ENCODE data around the gene SNX9.

Gene SNX9

DNA sequence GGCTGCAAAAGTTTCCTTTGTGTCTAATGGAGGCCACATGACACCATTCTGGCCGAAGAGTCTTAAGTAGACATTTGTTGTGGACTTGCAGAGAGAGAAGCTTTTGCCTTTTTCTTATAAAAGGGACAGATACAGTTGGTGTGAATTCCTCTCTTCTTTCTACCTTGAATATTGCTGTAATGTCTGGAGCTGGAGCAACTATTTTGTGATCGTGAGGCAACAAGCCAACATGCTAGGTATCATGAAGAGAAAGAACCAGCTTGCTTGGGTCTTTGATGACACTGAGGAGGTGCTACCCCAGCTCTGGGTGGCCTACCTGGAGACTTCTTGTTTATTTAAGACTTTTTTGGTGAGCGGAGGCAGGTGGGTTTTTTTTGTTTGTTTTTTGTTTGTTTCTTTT is 142.3 kb downstream of the SNX9 start:
- Histone ChIP-seq H3K36me3 (ENCODE audit: insufficient read depth, low read length) (no peaks in the 10 kb centered on the region), H3K27me3 (ENCODE audit: insufficient read depth, low read length, poor library complexity, severe bottlenecking) (no peaks in the 10 kb centered on the region), H3F3A (ENCODE audit: low read depth) (no peaks in the 10 kb centered on the region), H4K20me1 (ENCODE audit: insufficient read depth, low read length, poor library complexity, severe bottlenecking) (no peaks in the 10 kb centered on the region), H3K9me3 (ENCODE audit: insufficient read depth, low read depth, low read length) (no peaks in the 10 kb centered on the region), H3K9me2 (replicated peaks; ENCODE audit: low read depth, low read length) (no peaks in the 10 kb centered on the region), H3K9ac (ENCODE audit: low read depth, low read length, poor library complexity, severe bottlenecking) (no peak overlapping the region), H2AFZ (ENCODE audit: low read length) (no peak overlapping the region), H3K4me2 (ENCODE audit: low read depth, low read length, poor library complexity, severe bottlenecking) (no peak overlapping the region), H3K79me2 (ENCODE audit: insufficient read depth, low read length) (no peaks in the 10 kb centered on the region), H3K4me1 (ENCODE audit: insufficient read depth, low read length, poor library complexity, severe bottlenecking) (peaks cover 10% of the 10 kb centered on the region), H3K4me3 (ENCODE audit: low read length, poor library complexity, severe bottlenecking) (no peak overlapping the region)
- TF ChIP-seq, protein P1, sequence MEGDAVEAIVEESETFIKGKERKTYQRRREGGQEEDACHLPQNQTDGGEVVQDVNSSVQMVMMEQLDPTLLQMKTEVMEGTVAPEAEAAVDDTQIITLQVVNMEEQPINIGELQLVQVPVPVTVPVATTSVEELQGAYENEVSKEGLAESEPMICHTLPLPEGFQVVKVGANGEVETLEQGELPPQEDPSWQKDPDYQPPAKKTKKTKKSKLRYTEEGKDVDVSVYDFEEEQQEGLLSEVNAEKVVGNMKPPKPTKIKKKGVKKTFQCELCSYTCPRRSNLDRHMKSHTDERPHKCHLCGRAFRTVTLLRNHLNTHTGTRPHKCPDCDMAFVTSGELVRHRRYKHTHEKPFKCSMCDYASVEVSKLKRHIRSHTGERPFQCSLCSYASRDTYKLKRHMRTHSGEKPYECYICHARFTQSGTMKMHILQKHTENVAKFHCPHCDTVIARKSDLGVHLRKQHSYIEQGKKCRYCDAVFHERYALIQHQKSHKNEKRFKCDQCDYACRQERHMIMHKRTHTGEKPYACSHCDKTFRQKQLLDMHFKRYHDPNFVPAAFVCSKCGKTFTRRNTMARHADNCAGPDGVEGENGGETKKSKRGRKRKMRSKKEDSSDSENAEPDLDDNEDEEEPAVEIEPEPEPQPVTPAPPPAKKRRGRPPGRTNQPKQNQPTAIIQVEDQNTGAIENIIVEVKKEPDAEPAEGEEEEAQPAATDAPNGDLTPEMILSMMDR (conservative IDR thresholded peaks at IDR 0.05; ENCODE audit: low read length): no peak
- no peak for TF ChIP-seq EZH2phosphoT487 (IDR thresholded peaks at IDR 0.05; ENCODE audit: borderline replicate concordance)

DNA sequence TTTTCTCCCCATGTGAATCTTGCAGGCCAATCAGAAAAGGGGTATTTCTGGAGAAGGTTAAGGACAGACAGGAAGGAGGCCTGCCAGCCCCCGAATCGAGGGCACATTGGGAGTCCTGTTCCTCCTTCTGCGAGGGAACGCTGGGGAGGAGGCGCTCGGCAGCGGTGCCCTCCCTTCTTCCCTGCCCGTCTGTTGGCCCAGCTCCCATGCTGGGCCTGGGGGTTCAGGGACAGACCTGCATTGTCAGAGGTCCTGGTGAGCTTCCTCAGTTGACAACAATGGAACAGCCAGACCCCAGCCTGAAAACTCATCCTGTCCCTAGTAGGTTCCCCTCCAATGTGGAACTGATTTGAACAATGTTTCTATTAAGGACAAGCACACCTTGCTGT is 143.5 kb downstream of the SNX9 start:
- TF ChIP-seq, protein P1 (conservative IDR thresholded peaks at IDR 0.05; ENCODE audit: low read length): no peak
- TF ChIP-seq EZH2phosphoT487 (IDR thresholded peaks at IDR 0.05; ENCODE audit: borderline replicate concordance): no peak
- Histone ChIP-seq H3K27me3 (ENCODE audit: insufficient read depth, low read length, poor library complexity, severe bottlenecking) (no peaks in the 10 kb centered on the region), H4K20me1 (ENCODE audit: insufficient read depth, low read length, poor library complexity, severe bottlenecking) (no peaks in the 10 kb centered on the region), H3K4me2 (ENCODE audit: low read depth, low read length, poor library complexity, severe bottlenecking) (no peak overlapping the region), H3F3A (ENCODE audit: low read depth) (no peaks in the 10 kb centered on the region), H3K9me3 (ENCODE audit: insufficient read depth, low read depth, low read length) (no peaks in the 10 kb centered on the region), H3K4me3 (ENCODE audit: low read length, poor library complexity, severe bottlenecking) (no peak overlapping the region), H3K9ac (ENCODE audit: low read depth, low read length, poor library complexity, severe bottlenecking) (no peak overlapping the region), H3K79me2 (ENCODE audit: insufficient read depth, low read length) (no peaks in the 10 kb centered on the region), H3K4me1 (ENCODE audit: insufficient read depth, low read length, poor library complexity, severe bottlenecking) (peaks cover 21% of the 10 kb centered on the region), H3K9me2 (replicated peaks; ENCODE audit: low read depth, low read length) (no peaks in the 10 kb centered on the region), H2AFZ (ENCODE audit: low read length) (no peak overlapping the region), H3K36me3 (ENCODE audit: insufficient read depth, low read length) (no peaks in the 10 kb centered on the region)

DNA sequence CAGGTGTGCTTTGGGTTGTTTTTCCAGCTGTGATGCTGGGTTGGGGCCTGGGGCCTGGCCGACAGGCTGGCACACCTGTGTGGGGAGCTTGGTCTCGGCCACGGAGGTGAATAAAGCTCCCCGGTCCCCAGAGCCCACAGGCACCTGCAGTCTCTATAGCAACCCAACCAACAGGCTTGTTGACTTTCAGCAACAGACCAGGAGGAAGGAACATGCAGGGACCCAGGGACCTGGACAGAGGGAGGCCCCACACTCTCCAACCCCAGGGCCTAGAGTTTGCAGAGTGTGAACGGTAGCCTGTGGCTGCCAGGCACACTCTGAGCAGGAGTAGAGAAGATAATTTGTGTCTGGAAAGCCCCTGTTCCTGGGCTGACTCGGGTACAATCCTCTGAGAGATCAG is 144.0 kb downstream of the SNX9 start:
- Histone ChIP-seq H3K9ac (ENCODE audit: low read depth, low read length, poor library complexity, severe bottlenecking) (no peak overlapping the region), H3K9me2 (replicated peaks; ENCODE audit: low read depth, low read length) (no peaks in the 10 kb centered on the region), H3K27me3 (ENCODE audit: insufficient read depth, low read length, poor library complexity, severe bottlenecking) (no peaks in the 10 kb centered on the region), H3F3A (ENCODE audit: low read depth) (no peaks in the 10 kb centered on the region), H3K79me2 (ENCODE audit: insufficient read depth, low read length) (no peaks in the 10 kb centered on the region), H3K4me3 (ENCODE audit: low read length, poor library complexity, severe bottlenecking) (no peak overlapping the region), H3K9me3 (ENCODE audit: insufficient read depth, low read depth, low read length) (no peaks in the 10 kb centered on the region), H3K4me2 (ENCODE audit: low read depth, low read length, poor library complexity, severe bottlenecking) (no peak overlapping the region), H3K4me1 (ENCODE audit: insufficient read depth, low read length, poor library complexity, severe bottlenecking) (peaks cover 21% of the 10 kb centered on the region), H2AFZ (ENCODE audit: low read length) (no peak overlapping the region), H4K20me1 (ENCODE audit: insufficient read depth, low read length, poor library complexity, severe bottlenecking) (no peaks in the 10 kb centered on the region), H3K36me3 (ENCODE audit: insufficient read depth, low read length) (no peaks in the 10 kb centered on the region)
- TF ChIP-seq EZH2phosphoT487 (IDR thresholded peaks at IDR 0.05; ENCODE audit: borderline replicate concordance): no peak
- TF ChIP-seq, protein P1 (conservative IDR thresholded peaks at IDR 0.05; ENCODE audit: low read length): no peak
